Activated naive CD4-positive, alpha-beta T cell treated with anti-CD3 and anti-CD28 coated beads for 36 hours (primary cell): ENCODE data around the gene AKR1B1. TPM values are rescaled to one million over a fixed set of nuclear protein-coding genes. Genes with fewer than 3 reads are reported as not detected.

ENCODE experiments used
- CTCF ChIA-PET: fragments of 350-600 bp; sonication (Branson Sonifier 250); formaldehyde crosslinking; loops from one replicate; lab custom pipeline; 2021; ENCODE audit warnings: antibody characterized with exemption; lab: Charles Lee
- DNase-seq: peaks from one replicate; pipeline ENCODE4 v3.0.0-alpha.2; 2020
- H3K27ac Mint-ChIP-seq: one replicate; pipeline ENCODE4 v1.8.0; 2021; ENCODE audit warnings: mild to moderate bottlenecking, mixed read lengths
- H3K27me3 Mint-ChIP-seq: one replicate; pipeline ENCODE4 v1.8.0; 2021; ENCODE audit warnings: low read depth, mixed read lengths
- H3K36me3 Mint-ChIP-seq: one replicate; pipeline ENCODE4 v1.8.0; 2021; ENCODE audit warnings: low read depth, mixed read lengths
- H3K4me1 Mint-ChIP-seq: one replicate; pipeline ENCODE4 v1.8.0; 2021; ENCODE audit warnings: low read depth, mixed read lengths
- H3K4me3 Mint-ChIP-seq: one replicate; pipeline ENCODE4 v1.8.0; 2021; ENCODE audit warnings: mild to moderate bottlenecking, moderate library complexity, mixed read lengths
- H3K9me3 Mint-ChIP-seq: one replicate; pipeline ENCODE4 v1.8.0; 2021; ENCODE audit warnings: mixed read lengths
- intact Hi-C: fragments of 100-400 bp; cut with micrococcal nuclease; formaldehyde crosslinking; loops from one replicate; pipeline ENCODE4 v1.15.1; 2023
- total RNA-seq, 2 experiments: library from RNA; stranded (reverse); gene quantifications; one replicate each; pipeline ENCODE4 v1.2.3, GENCODE V29; 2021

Gene AKR1B1
- total RNA-seq, 2 experiments from 2014 or later: 103 to 107 TPM

DNA sequence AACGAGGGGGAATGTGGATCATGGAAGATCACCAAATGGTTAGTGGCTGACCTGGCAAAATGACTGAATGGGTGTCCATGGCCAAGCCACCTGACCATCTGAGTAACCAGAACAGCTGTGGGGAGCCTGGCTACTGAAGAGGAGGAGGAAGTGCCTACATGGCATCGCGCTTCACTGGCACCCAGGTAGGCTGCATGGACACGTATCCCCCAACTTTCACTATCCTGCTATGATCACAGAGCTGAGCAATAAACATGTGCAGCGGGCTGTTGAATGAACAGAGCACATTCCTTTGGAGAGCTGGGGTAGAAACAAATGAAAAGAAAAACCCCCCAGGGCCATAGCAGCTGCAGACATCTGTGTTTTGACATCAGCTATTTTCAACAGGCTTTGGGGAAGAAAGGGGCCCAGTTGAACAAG, 6.5 kb downstream of the AKR1B1 start:
- intact Hi-C loops: loop anchor here (10.0 kb wide), 2 partner anchors 412 to 1532 kb away; no protein-coding TSS in a partner anchor
- Mint-ChIP-seq H3K4me3 (no peak overlapping the region), H3K9me3 (no peaks in the 10 kb centered on the region), H3K27ac (no peak overlapping the region), H3K36me3 (peaks cover 21% of the 10 kb centered on the region), H3K27me3 (no peaks in the 10 kb centered on the region), H3K4me1 (peaks cover 38% of the 10 kb centered on the region)
- CTCF ChIA-PET: interaction anchor here (0.6 to 2.0 kb wide), 3 partner anchors 18 to 153 kb away, joined by 3 to 8 read pairs (median 3); no protein-coding TSS in a partner anchor
- no peak for DNase-seq

DNA sequence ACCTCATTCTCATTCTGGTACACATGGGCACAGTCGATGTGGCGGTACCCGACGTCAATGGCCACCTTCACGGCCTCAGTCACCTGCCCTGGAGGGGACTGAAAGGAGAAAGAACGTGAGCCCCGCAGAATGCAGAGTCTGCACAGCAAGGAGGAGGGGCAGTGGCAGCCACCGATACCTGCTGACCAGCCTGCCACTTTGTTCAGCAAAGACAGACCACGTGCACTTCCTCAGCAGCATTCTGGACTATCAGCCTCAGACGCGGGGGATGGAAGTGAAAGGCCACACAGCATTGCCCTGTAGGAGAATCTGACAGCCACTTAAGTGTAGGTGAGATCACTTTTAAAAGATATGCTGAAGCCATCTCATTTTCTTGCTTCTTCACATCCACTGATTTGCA, 7.2 kb downstream of the AKR1B1 start:
- CTCF ChIA-PET: interaction anchor here (0.6 to 0.7 kb wide), 2 partner anchors 197 to 311 kb away, joined by 3 to 4 read pairs; no protein-coding TSS in a partner anchor
- intact Hi-C loops: loop anchor here (10.0 kb wide), 2 partner anchors 413 to 1533 kb away; no protein-coding TSS in a partner anchor
- peaks cover 26% of the 10 kb centered on the region for H3K36me3 Mint-ChIP-seq
- peaks cover 34% of the 10 kb centered on the region for H3K4me1 Mint-ChIP-seq
- no peak for DNase-seq
- no peaks in the 10 kb centered on the region for H3K27me3 Mint-ChIP-seq
- no peak overlapping the region for H3K27ac Mint-ChIP-seq
- H3K4me3 Mint-ChIP-seq: no peak overlapping the region
- no peaks in the 10 kb centered on the region for H3K9me3 Mint-ChIP-seq

DNA sequence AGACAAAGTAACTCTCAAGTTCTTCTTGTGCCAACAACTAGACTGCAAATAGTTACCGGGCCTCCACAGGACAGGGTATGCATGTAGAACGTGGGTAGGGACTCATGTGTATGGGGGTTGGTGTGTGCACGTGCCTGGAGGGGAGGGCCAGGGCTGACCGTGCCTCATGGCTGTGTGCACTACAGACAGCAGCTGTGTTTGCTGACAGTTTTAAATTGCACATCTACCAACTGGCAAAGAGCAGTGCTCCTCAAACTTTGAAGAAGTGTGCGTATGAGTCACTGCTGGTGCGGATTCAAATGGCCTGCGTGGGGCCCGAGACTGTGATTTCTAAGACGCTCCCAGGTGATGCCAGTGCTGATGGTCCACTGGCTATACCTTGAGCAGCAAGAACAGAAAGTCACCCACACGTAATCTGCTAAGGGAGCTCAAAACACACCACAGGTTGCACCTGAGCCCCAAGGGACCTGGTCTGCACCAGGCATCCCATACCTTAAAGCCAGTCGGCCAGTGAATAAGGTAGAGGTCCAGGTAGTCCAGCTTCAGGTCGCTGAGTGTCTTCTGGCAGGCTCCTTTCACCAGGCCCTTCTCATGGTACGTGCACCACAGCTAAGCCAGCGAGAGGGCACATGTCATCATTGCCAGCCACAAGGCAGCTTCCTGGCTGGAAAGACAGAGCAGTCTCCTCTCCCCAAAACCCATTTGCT, 8.5 kb downstream of the AKR1B1 start:
- no peak for DNase-seq
- intact Hi-C loops: loop anchor here (10.0 kb wide), 2 partner anchors 414 to 1534 kb away; no protein-coding TSS in a partner anchor
- Mint-ChIP-seq H3K27ac (no peak overlapping the region), H3K9me3 (no peaks in the 10 kb centered on the region), H3K4me1 (peaks cover 24% of the 10 kb centered on the region), H3K36me3 (peaks cover 28% of the 10 kb centered on the region), H3K4me3 (no peak overlapping the region), H3K27me3 (no peaks in the 10 kb centered on the region)
- CTCF ChIA-PET: no interaction called here

DNA sequence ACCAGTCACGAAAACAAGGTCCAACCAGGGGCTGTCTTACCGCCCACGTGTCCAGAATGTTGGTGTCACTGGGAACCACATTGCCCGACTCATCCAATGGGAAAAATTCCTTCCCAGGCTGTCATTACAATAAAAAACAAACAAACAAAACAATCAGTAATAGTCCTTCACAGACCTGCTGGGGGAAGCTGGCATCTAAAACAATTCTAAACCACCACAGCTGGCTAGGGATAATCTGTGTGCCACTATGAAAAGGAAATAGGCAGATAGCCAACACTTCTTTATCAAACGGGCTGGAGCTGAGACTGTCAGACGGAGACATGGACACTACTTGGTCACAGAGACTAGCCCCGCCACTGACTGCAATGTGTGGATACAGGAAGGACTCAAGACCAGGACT, 9.2 kb downstream of the AKR1B1 start:
- Mint-ChIP-seq H3K4me1 (peaks cover 17% of the 10 kb centered on the region), H3K4me3 (no peak overlapping the region), H3K9me3 (no peaks in the 10 kb centered on the region), H3K27ac (no peak overlapping the region), H3K36me3 (peaks cover 34% of the 10 kb centered on the region), H3K27me3 (no peaks in the 10 kb centered on the region)
- intact Hi-C loops: loop anchor here (10.0 kb wide), 2 partner anchors 415 to 1535 kb away; no protein-coding TSS in a partner anchor
- CTCF ChIA-PET: no interaction called here
- no peak for DNase-seq

DNA sequence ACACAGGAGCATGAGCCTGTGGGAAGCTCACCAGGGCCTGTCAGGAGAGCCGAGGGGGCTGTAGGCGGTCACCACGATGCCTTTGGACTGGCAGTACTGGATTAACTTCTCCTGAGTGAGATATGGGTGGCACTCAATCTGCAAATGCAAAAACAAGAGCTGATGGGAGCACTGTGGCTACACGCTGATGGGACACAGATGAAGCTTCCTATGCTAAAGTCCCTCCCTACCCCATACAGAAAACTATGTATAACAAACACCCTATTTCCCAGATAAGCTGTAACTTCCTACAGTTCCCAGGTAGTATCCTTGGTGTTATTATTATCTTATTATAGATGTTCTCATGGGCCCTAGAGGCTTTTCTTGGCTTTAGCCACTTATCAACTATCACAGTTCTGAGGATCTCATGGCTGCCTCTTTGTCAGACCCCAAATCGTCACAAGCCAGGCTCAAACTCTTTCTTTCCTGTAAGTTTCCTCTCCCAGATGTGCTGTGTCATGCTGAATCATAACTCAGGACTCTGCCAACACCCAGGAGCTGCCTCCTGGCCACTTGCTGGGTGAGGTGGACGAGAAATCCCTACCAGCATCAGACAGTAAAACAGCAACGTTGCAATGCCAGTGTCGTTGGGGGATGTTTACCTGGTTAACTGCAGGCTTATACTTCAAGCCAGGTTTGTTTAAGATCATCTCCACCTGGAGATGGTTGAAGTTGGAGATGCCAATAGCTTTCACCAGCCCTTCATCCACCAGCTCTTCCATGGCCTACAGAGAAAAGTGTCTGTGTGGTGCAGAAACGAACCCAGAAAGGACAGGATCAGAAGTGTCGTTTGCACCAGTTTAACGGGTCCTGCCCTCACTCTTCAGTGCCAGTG, 10.3 kb downstream of the AKR1B1 start:
- Mint-ChIP-seq H3K4me3 (no peak overlapping the region), H3K27ac (no peak overlapping the region), H3K9me3 (no peaks in the 10 kb centered on the region), H3K4me1 (peaks cover 6% of the 10 kb centered on the region), H3K27me3 (no peaks in the 10 kb centered on the region), H3K36me3 (peaks cover 40% of the 10 kb centered on the region)
- intact Hi-C loops: no loop called here
- CTCF ChIA-PET: interaction anchor here (1.3 to 2.1 kb wide), 2 partner anchors 9 to 16 kb away, joined by 3 to 8 read pairs; partner anchors contain the start of gene AKR1B1
- no peak for DNase-seq

DNA sequence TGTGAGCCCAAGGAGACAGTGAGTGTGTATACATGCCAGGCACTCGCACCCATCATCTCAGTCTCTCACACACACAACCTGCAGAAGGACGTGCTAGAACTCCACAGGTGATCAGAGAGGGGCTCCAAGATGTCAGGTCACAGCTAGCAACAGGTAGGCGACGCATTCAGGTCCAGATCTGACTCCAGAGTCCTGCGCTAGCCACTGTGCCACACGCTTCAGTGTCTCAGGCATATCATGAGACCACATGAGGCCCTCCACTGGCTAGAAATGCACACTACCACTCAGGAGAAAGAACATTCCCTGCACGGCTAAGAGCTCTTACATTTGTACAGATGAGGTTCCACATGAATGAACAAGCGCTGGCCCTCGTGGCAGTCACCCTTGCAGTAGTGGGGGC, 11.5 kb downstream of the AKR1B1 start:
- H3K4me1 Mint-ChIP-seq: peaks cover 2% of the 10 kb centered on the region
- intact Hi-C loops: no loop called here
- DNase-seq: no peak
- no peaks in the 10 kb centered on the region for H3K9me3 Mint-ChIP-seq
- CTCF ChIA-PET: interaction anchor here (1.2 to 2.1 kb wide), 2 partner anchors 10 to 15 kb away, joined by 4 to 8 read pairs; partner anchors contain the start of gene AKR1B1
- peaks cover 51% of the 10 kb centered on the region for H3K36me3 Mint-ChIP-seq
- H3K27ac Mint-ChIP-seq: no peak overlapping the region
- no peak overlapping the region for H3K4me3 Mint-ChIP-seq
- H3K27me3 Mint-ChIP-seq: no peaks in the 10 kb centered on the region

DNA sequence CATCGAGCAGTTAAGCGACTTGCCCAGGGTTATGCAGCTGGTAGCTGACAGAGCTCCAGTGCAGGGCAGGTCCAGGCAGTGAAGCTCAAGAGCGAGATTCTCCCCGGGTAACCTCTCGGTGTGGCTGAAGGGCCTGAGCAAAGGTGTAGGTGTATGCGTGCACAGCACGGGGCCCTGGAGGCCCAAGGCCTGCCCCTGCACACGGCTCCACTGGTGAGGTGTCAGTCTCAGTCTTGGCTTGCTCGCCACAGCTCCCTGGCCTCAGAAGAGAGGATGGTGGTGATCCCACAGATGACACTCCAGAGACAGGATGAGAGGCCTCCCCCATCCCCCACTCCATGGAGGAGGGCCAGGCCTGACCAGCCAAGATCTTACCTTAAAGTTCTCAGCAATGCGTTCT, 12.0 kb downstream of the AKR1B1 start:
- Mint-ChIP-seq H3K9me3 (no peaks in the 10 kb centered on the region), H3K27ac (no peak overlapping the region), H3K4me1 (no peaks in the 10 kb centered on the region), H3K27me3 (no peaks in the 10 kb centered on the region), H3K36me3 (peaks cover 50% of the 10 kb centered on the region), H3K4me3 (no peak overlapping the region)
- DNase-seq: no peak
- CTCF ChIA-PET: interaction anchor here (0.7 to 2.1 kb wide), 3 partner anchors 11 to 67 kb away, joined by 3 to 8 read pairs (median 4); partner anchors contain the start of gene AKR1B1
- intact Hi-C loops: no loop called here

DNA sequence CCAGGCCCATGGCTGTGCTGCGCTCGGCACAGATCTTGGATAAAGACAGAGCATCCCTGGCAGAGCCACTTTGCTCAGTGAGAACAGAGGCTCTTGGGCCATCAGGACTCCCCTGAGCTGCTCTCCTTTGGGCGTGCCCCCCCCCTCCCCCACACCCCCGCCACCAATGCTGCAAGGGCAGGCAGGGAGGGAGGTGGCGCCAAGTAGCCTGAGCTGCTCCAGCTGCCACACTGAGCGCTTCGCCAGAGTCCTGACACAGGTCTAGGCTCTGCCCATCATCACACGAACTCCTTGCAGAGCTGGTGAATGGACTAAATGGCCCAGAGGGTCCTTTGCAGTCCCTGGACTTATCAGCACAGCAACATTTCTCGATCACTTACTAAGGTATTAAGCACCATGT, 12.5 kb downstream of the AKR1B1 start:
- Mint-ChIP-seq H3K36me3 (peaks cover 54% of the 10 kb centered on the region), H3K4me3 (no peak overlapping the region), H3K27me3 (no peaks in the 10 kb centered on the region), H3K9me3 (no peaks in the 10 kb centered on the region), H3K4me1 (no peaks in the 10 kb centered on the region), H3K27ac (no peak overlapping the region)
- intact Hi-C loops: no loop called here
- no peak for DNase-seq
- CTCF ChIA-PET: interaction anchor here (0.7 to 1.2 kb wide), 2 partner anchors 14 to 67 kb away, joined by 3 to 4 read pairs; no protein-coding TSS in a partner anchor

DNA sequence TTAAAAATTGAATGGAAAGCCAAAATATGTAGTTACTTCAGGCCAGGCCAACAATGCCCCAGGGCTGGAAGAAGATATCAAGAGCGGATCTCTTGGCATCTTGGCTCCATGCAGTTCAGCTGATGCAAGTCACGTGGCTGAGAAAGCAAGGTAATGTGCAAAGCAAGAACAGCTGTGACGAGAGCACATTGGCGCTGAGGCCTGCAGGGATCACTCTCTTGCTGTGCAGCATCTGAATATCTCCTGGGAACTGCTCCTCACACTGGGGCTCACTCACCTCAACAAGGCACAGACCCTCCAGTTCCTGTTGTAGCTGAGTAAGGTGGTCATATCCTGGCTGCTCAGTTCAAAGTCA, 14.0 kb downstream of the AKR1B1 start:
- H3K4me3 Mint-ChIP-seq: no peak overlapping the region
- DNase-seq: no peak
- H3K36me3 Mint-ChIP-seq: peaks cover 65% of the 10 kb centered on the region
- H3K27me3 Mint-ChIP-seq: no peaks in the 10 kb centered on the region
- intact Hi-C loops: no loop called here
- H3K9me3 Mint-ChIP-seq: peaks cover 2% of the 10 kb centered on the region
- CTCF ChIA-PET: no interaction called here
- no peak overlapping the region for H3K27ac Mint-ChIP-seq
- no peaks in the 10 kb centered on the region for H3K4me1 Mint-ChIP-seq

DNA sequence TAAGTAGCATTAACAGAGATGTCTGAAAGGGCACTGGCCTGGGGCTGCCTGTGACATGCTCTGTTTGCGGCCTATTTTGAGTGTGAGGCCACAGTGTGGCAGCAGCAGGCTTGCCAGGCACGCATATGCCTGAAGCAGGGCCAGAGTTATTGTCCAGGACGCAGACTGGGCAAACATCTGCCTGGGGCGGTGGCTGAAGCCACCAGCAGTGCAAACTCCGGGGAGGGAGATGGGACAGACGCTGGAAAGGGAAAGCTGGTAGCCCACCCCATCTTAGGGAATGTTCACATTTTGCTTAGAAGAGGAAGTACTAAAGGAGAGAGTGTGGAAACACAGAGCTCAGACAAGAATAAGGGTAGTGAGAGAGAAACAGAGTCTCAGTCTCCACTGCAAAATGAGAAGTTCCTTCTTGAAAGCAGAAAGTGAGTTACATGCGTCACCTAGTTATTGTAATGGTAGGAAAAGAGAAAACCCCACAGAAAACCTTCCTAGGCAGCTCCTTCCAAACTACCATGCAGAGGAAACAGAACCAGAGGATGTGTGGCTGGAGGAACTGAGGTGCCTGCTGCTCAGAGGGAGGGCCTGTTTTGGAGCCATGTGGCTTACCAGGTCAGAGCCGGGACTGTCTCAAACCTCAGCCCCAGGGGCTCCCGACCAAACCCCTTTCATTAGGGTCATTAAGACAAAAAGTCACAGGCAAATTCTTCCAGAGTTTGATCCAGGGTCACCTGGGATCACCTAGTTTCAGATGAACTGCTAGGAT, 14.5 kb downstream of the AKR1B1 start:
- H3K27me3 Mint-ChIP-seq: no peaks in the 10 kb centered on the region
- no peak for DNase-seq
- H3K27ac Mint-ChIP-seq: no peak overlapping the region
- no peaks in the 10 kb centered on the region for H3K4me1 Mint-ChIP-seq
- H3K9me3 Mint-ChIP-seq: peaks cover 2% of the 10 kb centered on the region
- intact Hi-C loops: no loop called here
- CTCF ChIA-PET: interaction anchor here (1.3 kb wide), 1 partner anchor 11 kb away, joined by 6 read pairs; no protein-coding TSS in a partner anchor
- H3K36me3 Mint-ChIP-seq: peaks cover 65% of the 10 kb centered on the region
- no peak overlapping the region for H3K4me3 Mint-ChIP-seq

DNA sequence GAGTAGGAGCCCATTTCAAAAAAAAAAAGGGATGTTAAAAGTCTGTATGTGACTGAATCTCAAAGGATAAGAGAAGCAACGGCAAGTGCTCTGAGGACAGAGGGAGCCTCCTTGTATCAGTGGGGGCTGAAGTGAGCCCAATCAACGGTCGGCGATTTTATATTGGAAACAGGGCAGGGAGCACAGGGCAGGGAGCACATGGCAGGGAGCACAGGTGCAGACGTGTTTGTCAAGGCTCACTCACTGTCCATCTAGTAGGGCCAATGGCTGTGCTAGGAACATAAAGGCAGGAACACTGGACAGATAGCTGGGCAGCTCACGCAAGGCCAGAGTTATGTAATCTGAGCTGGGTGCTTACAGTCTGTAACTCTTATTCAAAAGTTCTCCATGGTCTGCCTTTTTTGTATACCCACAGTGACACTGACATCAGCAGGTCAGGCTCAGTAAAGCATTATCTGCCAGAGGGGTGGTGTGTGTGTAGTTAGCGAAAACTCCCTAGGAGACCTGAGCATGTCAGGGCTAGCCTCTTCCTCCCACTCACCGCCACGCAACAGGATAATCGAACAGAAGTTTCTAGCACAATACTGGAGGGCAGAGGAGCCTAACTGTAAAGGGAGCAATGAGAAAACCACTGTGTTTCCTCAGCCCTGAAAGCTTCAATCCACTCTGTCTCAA, 15.4 kb downstream of the AKR1B1 start:
- intact Hi-C loops: no loop called here
- peaks cover 66% of the 10 kb centered on the region for H3K36me3 Mint-ChIP-seq
- CTCF ChIA-PET: interaction anchor here (1.3 kb wide), 1 partner anchor 10 kb away, joined by 6 read pairs; no protein-coding TSS in a partner anchor

More for the DNA sequence above, 15.4 kb downstream of the AKR1B1 start:
- no peaks in the 10 kb centered on the region for H3K4me1 Mint-ChIP-seq
- no peak for DNase-seq
- H3K27me3 Mint-ChIP-seq: no peaks in the 10 kb centered on the region
- H3K4me3 Mint-ChIP-seq: no peak overlapping the region
- H3K27ac Mint-ChIP-seq: no peak overlapping the region
- peaks cover 5% of the 10 kb centered on the region for H3K9me3 Mint-ChIP-seq
